ENCODE results near the gene C18orf54.

Gene C18orf54

DNA sequence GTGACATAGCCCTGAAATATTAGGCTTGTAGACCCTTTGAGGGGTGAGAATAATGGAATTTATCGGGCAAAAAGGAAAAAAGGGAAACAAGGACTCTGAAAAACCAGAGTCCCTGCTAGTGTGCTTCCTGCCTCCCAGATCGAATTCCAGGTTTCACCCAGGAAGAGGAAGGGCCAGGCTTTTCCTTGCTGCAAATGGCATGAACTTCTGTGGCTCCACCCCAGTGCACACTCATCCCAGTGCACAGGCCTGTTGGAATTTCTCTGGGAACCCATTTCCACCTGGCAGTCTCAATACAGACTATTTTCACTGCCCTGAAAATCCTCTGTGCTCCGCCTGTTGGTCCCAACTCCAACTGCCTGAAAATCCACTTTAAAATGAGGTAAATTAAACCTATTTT, 29.9 kb downstream of the C18orf54 start:
- FAIRE-seq: no peak

DNA sequence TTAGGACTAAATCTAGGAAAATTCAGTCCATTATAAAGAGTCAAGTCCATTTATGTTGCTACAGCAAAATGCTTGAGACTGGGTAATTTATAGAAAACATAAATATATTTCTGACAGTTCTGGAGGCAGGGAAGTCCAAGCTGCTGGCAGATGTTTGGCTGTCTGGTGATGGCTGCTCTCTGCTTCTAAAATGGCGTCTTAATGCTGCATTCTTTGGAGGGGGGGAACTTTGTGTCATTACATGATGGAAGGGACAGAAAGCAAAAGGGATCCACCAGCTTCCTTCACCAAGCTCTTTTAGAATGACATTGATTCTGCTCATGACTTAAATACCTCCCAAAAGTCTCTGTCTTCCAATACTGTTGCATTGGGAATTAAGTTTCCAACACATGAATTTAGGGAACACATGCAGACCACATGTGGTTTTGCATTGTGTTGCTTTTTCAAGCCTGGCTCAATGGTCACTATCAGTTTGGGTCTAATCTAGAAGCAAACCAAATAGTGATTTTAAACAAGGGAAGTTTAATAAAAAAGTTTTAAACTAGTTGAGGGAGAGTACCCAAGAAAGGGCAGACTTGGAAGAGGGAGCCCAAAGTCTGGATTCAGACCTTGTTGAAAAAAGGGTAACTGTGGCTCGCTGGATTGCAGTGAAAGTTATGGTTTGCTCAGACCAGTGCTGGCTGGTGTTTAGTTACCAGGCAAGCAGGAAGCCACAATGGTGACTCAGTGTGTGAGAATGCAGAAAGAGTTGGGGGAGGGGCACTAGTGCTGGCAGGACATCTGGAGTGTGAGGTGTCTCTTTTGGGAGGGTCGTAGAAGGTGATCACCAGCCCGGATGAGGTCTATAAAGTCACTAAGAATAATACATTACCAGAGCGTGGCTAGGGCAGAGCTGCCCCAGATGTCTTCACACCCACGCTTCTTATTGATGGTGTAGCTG, 30.8 kb downstream of the C18orf54 start:
- no peak for FAIRE-seq

DNA sequence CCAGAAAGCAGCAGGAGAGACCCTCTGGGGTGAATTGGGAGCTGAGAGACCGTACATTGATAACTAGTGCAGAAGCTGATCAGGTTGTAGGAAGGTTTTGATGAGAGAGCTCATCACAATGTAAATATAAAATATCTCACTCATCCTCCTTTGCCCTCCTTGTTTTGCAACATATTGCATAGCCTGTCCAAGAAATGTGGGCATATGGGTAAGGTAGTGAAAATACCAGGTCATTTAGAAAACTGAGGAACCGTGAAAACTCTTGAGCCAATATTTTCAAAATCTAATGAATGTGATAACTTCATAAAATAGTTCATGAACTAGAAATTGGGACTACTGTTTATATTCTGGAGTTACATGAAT, 31.4 kb downstream of the C18orf54 start:
- FAIRE-seq: no peak

DNA sequence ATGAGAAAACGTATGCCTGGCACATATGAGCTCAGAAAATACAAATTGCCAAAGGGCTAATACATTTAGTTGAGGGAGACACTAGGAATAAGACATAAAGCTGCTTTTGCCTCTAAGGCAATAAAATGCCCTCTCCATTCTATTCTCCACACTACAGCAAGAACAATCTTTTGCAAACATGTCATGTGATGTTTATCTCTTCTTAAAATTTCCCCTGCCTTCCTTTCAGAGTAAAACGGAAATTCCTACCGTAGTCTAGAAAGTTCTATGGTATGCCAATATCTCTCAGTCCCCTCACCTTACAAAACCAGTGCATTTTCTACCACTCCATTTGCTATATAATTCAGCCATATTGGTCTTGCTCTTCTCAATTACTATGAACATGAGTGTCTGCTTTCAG, 33.1 kb downstream of the C18orf54 start:
- FAIRE-seq: no peak

DNA sequence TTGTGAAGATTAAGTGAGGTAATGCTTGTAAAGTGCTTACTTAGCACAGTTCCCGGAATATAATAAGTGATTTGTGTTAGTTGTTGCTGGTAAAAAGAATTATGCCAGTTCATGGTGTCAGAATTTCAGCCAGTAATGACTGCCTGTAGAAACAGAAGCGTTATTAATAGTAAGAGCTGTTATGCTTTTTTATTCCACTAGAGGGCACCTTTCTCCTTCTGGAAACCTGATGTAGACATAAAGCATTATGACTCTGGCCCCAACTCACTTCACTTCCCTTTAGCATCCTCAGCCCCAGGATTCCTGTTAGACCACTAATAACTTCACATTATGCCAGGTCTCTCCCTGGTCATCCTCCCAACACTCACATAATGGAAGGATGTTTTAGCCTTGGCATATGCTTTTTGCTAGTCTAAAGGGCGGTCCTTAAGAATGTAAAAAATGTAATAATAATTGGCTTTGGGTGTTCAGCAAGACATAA, 34.9 kb downstream of the C18orf54 start:
- FAIRE-seq: peak; percentile 97

- FAIRE-seq: no peak
Measured at GRCh38 chr18:54393648-54394294, 36.1 kb downstream of the C18orf54 start.

- no peak for FAIRE-seq
Measured at GRCh38 chr18:54396760-54397159, 39.1 kb downstream of the C18orf54 start.

GRCh38 chr18:54405290-54405689, 47.6 kb downstream of the C18orf54 start:
- FAIRE-seq: no peak

DNA sequence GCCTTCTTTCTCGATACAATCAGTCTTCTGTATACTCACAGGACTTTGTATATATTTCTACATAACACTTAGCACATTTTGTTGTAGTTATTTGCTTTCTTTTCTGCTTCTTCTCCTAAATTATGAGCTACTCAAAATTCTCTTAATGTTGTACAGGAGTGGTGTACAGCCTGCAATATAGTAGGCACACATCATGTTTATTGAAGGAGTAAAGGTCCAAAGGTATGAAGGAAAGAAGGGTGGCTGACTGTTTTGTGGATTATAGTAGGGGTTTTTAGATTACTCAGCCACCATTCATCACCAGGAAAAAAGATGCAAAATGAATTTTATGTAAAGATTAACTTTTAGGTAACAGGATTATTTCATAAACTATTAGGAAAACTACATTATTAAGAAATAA, 54.1 kb downstream of the C18orf54 start:
- no peak for FAIRE-seq

DNA sequence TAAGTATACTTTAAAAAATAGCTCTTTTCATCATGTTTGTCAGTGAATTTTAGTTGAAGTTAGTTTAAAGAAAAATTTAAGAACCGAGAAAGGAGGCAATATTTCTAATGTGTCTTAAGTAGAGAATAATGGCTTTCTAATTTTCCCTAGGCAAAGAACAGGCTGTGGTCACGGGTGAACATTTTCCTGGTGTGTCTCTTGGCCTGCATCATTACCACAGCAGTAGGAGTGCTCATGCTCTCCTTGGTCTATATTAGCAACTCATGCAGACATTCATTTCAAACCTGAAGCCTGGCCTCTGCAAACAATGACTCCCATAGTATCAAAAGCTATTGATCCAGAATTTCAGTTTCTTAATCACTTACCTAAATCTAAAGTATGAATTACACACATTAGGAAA, 57.4 kb downstream of the C18orf54 start:
- FAIRE-seq: no peak

DNA sequence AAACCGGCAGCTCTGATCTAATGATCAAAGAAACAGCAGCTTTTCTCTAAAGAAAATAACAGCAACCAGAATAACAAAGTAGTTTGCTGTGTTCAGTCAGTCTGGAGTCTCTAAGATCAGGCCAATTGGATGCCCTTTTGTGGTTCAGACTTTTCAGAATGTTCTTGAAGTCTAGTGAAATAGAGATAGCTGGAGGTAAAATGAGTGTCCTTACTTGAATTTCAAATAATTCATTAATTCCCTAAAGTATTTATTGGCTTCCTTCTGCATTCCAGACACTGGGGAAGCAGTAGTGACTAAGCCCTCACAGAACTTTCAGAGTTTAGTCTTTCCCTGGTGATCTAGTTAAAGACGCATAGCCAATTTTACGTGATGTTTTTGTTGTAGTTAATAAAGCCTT, 58.7 kb downstream of the C18orf54 start:
- FAIRE-seq: no peak

DNA sequence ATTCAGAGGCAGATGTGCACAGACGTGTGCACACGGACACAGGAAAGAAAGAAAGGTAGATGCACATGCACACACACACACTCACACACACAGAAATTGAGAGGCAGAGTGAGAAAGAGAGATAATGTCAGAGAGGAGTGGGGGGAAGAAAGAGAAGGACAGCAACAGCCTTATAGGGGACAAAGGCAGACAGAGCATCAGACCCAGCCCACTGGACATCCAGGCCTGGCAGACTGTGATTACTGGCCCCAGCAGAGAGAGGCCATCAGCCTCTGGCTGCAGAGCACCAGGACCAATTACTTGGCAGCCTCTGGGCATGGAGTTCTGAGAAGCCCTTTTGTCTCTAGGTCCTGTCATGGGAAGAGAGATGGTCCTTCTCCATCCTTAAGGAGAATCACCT, 66.1 kb downstream of the C18orf54 start:
- no peak for FAIRE-seq

GRCh38 chr18:54426085-54426665, 68.5 kb downstream of the C18orf54 start:
- FAIRE-seq: no peak
